ENCODE results near the gene SEZ6L. TPM values are rescaled to one million over a fixed set of nuclear protein-coding genes. Genes with fewer than 3 reads are reported as not detected.

The SEZ6L gene
- polyA plus RNA-seq, 2 of the 4 experiments (the other 2 are of a cell fraction) = not detected

- POLR2A ChIA-PET = no interaction called here
- Histone ChIP-seq H3K9me3 (0 out of 3 replicates have a peak, but pooled peaks cover 3% of the 10 kb centered on the region), H3K4me2 (no peak overlapping the region), H3K27ac (no peak overlapping the region), H3K4me1 (no peaks in the 10 kb centered on the region), H3K4me3 (no peak overlapping the region)
- ATAC-seq = no peak
- TF ChIP-seq JUN (IDR thresholded peaks at IDR 0.05) (no peak), EP300 (IDR thresholded peaks at IDR 0.05) (no peak), BCL3 (IDR thresholded peaks at IDR 0.05) (no peak)
- FAIRE-seq = no peak
- CTCF ChIA-PET = no interaction called here
- DNase-seq (ENCODE audit: low read depth in 1 of 2, low spot score in 1 of 2) = no peak
- WGBS (ENCODE audit: missing lambda C conversion rate) = 27% methylated on average over 3 of the region's 3 CpGs
Measured at GRCh38 chr22:26345496-26345895, 176.2 kb downstream of the SEZ6L start.

GRCh38 chr22:26348810-26349526, 179.7 kb downstream of the SEZ6L start:
- no peak overlapping the region for H3K4me3 ChIP-seq
- ChIA-PET POLR2A (no interaction called here), CTCF (interaction anchor here (1.2 kb wide), 1 partner anchor 16 kb away, joined by 4 read pairs; no protein-coding TSS in a partner anchor)
- TF ChIP-seq NPAS2 (CRISPR knock-in tag; IDR thresholded peaks at IDR 0.05; ENCODE audit: borderline replicate concordance) (no peak), HOXB13 (CRISPR knock-in tag; IDR thresholded peaks at IDR 0.05; ENCODE audit: low read depth) (no peak), RFX5 (IDR thresholded peaks at IDR 0.05) (no peak), CBX8 (IDR thresholded peaks at IDR 0.05) (no peak), CBX2 (IDR thresholded peaks at IDR 0.05; ENCODE audit: borderline replicate concordance, low read depth) (no peak), NFE2L2 (conservative IDR thresholded peaks at IDR 0.05; ENCODE audit: low read length) (no peak), SMC3 (IDR thresholded peaks at IDR 0.05) (no peak), EHMT2 (IDR thresholded peaks at IDR 0.05; ENCODE audit: low read depth) (no peak), REST (IDR thresholded peaks at IDR 0.05) (no peak), HOXB5 (CRISPR knock-in tag; IDR thresholded peaks at IDR 0.05) (no peak), TFCP2L1 (CRISPR knock-in tag; IDR thresholded peaks at IDR 0.05) (no peak), RNF2 (IDR thresholded peaks at IDR 0.05; ENCODE audit: borderline replicate concordance, low read depth) (no peak)
- 19% methylated on average over 2 of the region's 2 CpGs for WGBS (ENCODE audit: missing lambda C conversion rate)
- DNase-seq (ENCODE audit: low read depth in 1 of 2, low spot score in 1 of 2) (no peak), ATAC-seq (no peak), FAIRE-seq (no peak)
- no peak overlapping the region for H3K4me2 ChIP-seq
- 0 out of 3 replicates have a peak, but pooled peaks cover 3% of the 10 kb centered on the region for H3K9me3 ChIP-seq
- H3K27ac ChIP-seq = no peak overlapping the region
- H3K4me1 ChIP-seq = no peaks in the 10 kb centered on the region

GRCh38 chr22:26354707-26355106, 185.4 kb downstream of the SEZ6L start:
- 75% methylated on average over 16 of the region's 20 CpGs for WGBS (ENCODE audit: missing lambda C conversion rate)
- Histone ChIP-seq H3K27ac (no peak overlapping the region), H3K4me2 (no peak overlapping the region), H3K4me3 (no peak overlapping the region), H3K9me3 (no peaks in the 10 kb centered on the region), H3K4me1 (no peaks in the 10 kb centered on the region; the same call in 2 of the 3 replicates)
- ChIA-PET POLR2A (no interaction called here), CTCF (interaction anchor here (4.5 kb wide), 1 partner anchor 11 kb away, joined by 26 read pairs; no protein-coding TSS in a partner anchor)
- ATAC-seq (no peak), DNase-seq (ENCODE audit: low read depth in 1 of 2, low spot score in 1 of 2) (no peak), FAIRE-seq (no peak)
- TF ChIP-seq GATA3 (IDR thresholded peaks at IDR 0.05; ENCODE audit: borderline replicate concordance) = no peak
- TF ChIP-seq MAFK (IDR thresholded peaks at IDR 0.05; ENCODE audit: partially characterized antibody) = no peak
- no peak for TF ChIP-seq BHLHE40 (IDR thresholded peaks at IDR 0.05; ENCODE audit: low read depth, low read length)
- no peak for TF ChIP-seq FOSB (CRISPR knock-in tag; IDR thresholded peaks at IDR 0.05)
- TF ChIP-seq HEYL (CRISPR knock-in tag; IDR thresholded peaks at IDR 0.05) = no peak
- no peak for TF ChIP-seq RCOR1 (IDR thresholded peaks at IDR 0.05; ENCODE audit: low read depth, low read length)
- TF ChIP-seq ATOH8 (CRISPR knock-in tag; IDR thresholded peaks at IDR 0.05; ENCODE audit: low read depth) = no peak
- TF ChIP-seq ZFP36 (IDR thresholded peaks at IDR 0.05; ENCODE audit: borderline replicate concordance, partially characterized antibody) = no peak
- TF ChIP-seq PBX3 (IDR thresholded peaks at IDR 0.05) = no peak
- TF ChIP-seq EHMT2 (IDR thresholded peaks at IDR 0.05; ENCODE audit: low read depth) = no peak

Measured in A549 (cell line).